Prostate gland (tissue), 2 donors: Measurements from ENCODE around the gene OSGEPL1.

Experiments
- POLR2A ChIP-seq: fragments of 450-650 bp; IDR thresholded peaks from one replicate; pipeline ENCODE4 v1.6.1; 2016; ENCODE audit warnings: antibody characterized with exemption, mild to moderate bottlenecking
- POLR2AphosphoS5 ChIP-seq: sonication (generic); formaldehyde crosslinking; IDR thresholded peaks from one replicate; pipeline ENCODE4 v1.6.1; 2017; ENCODE audit warnings: antibody characterized with exemption
- TF ChIP-seq, protein P1 (sequence below), 4 experiments: fragments of 200-600 bp in 2 of 4; fragments of 450-650 bp in 2 of 4; sonication (generic) in 2 of 4; IDR thresholded peaks; 1 replicate in 3 of 4; 2 replicates in 1 of 4; pipeline ENCODE4 v1.5.1; 2016 to 2019; ENCODE audit warnings: antibody characterized with exemption in 4 of 4, mild to moderate bottlenecking in 2 of 4, moderate library complexity in 2 of 4

DNA sequence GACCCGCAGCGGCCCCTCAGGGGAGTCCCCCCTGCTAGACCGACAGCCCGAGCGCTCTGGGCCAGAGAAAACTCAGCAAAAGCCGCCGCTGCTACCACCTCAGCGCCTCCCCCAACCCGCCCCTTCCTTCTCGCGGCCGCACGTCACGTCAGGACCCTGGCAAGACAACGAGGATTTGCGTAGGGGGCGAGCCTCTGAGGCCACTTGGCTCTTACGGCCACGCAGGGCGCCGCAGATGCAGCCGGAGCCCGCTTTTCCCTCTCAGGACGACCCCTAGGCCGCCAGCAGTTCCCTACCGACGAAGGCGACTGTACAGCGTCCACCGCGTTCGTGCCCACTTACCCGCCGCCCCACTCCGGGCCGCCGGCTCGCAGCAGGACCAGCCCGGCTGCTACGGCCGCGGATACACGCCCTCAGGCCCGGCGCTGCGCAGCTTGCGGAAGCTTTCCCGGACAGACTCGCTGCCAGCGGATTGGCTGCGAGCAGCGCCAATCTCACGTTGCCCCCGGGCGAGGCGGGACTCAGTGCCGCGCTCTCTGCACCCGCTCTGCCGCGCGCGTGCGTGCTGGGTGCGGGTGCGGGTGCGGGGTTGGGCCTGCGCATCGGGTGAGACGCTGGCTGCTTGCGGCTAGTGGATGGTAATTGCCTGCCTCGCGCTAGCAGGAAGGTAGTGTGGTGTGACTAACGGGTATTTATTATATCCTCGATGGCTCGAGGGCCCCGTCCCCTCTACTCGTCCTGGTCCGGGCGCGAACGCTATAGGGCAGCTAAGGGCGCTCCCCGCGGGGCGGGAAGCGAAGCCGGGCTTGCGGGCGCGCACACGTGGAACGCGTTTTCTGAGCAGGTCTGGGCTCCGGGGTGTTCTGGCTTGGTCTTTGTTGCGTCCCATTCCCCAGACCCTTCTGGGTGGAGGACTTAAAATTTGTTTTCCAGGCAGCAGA lies 21.6 kb upstream of the OSGEPL1 start, which contains the start of the genes ORMDL1 and PMS1:
- TF ChIP-seq, protein P1, sequence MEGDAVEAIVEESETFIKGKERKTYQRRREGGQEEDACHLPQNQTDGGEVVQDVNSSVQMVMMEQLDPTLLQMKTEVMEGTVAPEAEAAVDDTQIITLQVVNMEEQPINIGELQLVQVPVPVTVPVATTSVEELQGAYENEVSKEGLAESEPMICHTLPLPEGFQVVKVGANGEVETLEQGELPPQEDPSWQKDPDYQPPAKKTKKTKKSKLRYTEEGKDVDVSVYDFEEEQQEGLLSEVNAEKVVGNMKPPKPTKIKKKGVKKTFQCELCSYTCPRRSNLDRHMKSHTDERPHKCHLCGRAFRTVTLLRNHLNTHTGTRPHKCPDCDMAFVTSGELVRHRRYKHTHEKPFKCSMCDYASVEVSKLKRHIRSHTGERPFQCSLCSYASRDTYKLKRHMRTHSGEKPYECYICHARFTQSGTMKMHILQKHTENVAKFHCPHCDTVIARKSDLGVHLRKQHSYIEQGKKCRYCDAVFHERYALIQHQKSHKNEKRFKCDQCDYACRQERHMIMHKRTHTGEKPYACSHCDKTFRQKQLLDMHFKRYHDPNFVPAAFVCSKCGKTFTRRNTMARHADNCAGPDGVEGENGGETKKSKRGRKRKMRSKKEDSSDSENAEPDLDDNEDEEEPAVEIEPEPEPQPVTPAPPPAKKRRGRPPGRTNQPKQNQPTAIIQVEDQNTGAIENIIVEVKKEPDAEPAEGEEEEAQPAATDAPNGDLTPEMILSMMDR (IDR thresholded peaks at IDR 0.05), result no peak
- TF ChIP-seq POLR2AphosphoS5 (peak; percentile 90), POLR2A (peak; percentile 80)
